Measurements from ENCODE around the gene CHADL. TPM values are rescaled to one million over a fixed set of nuclear protein-coding genes. Genes with fewer than 3 reads are reported as not detected.

Gene CHADL
- total and polyA plus RNA-seq, 10 donors, result 0.40 to 2.2 (median 1.1) TPM; not detected in 1

DNA sequence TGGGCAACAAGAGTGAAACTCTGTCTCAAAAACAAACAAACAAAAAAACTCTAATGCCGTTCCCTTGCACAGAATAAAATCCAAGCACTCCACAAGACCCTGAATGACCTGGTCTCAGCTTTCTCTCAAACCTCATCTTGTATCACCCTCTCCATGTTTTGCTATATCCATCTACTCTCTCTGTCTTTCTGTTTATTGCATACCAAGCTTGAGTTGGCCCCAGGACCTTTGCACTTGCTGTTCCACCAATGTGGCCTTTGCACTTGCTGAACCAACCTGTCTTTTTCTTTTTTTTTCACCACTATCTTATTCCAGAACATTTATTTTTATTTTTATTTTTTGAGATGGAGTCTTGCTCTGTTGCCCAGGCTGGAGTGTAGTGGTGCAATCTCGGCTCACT lies 37.6 kb downstream of the CHADL start:
- Histone ChIP-seq H3K4me1 (peaks cover 11 to 45% (median 28%) of the 10 kb centered on the region in 6 donors), H3K36me3 (peaks cover 0 to 6% (median 0%) of the 10 kb centered on the region in 6 donors), H3K27me3 (replicated peaks in 1 of 7) (peaks cover 0 to 18% (median 0%) of the 10 kb centered on the region in 7 donors), H3K4me3 (no peak overlapping the region), H3K9me3 (no peaks in the 10 kb centered on the region), H3K27ac (no peak overlapping the region)
- WGBS, 5 donors, result 91 to 98% (median 94%) methylated on average over 2 of the region's 2 CpGs
- intact Hi-C loops (cut with DNase I; ENCODE audit: low total_unique reads), result no loop called here
- DNase-seq, result no peak
- TF ChIP-seq, protein P1, sequence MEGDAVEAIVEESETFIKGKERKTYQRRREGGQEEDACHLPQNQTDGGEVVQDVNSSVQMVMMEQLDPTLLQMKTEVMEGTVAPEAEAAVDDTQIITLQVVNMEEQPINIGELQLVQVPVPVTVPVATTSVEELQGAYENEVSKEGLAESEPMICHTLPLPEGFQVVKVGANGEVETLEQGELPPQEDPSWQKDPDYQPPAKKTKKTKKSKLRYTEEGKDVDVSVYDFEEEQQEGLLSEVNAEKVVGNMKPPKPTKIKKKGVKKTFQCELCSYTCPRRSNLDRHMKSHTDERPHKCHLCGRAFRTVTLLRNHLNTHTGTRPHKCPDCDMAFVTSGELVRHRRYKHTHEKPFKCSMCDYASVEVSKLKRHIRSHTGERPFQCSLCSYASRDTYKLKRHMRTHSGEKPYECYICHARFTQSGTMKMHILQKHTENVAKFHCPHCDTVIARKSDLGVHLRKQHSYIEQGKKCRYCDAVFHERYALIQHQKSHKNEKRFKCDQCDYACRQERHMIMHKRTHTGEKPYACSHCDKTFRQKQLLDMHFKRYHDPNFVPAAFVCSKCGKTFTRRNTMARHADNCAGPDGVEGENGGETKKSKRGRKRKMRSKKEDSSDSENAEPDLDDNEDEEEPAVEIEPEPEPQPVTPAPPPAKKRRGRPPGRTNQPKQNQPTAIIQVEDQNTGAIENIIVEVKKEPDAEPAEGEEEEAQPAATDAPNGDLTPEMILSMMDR (IDR thresholded peaks at IDR 0.05 in 8 of 11, conservative IDR thresholded peaks at IDR 0.05 in 3 of 11), result no peak
- TF ChIP-seq POLR2A (IDR thresholded peaks at IDR 0.05), result no peak
- TF ChIP-seq POLR2AphosphoS5 (IDR thresholded peaks at IDR 0.05), result no peak

DNA sequence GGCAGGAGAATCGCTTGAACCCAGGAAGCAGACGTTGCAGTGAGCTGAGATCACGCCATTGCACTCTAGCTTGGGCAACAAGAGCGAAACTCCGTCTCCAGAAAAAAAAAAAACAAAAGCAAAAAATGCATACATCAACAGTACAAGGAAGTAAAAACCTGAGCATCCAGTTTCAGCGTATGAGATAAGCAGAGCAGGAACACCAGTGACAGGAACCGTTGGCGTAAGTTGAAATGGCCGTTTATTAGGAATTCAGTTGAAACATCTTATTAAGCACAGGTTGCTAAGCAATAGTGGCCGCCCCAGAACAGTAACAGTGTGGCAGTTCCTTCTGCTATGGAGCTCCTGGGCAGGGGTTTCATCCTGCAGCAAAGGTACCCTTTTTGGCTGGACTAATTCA lies 39.6 kb downstream of the CHADL start:
- peaks cover 0 to 18% (median 0%) of the 10 kb centered on the region in 7 donors for H3K27me3 ChIP-seq (replicated peaks in 1 of 7)
- H3K27ac ChIP-seq, result no peak overlapping the region
- intact Hi-C loops (cut with DNase I; ENCODE audit: low total_unique reads), result no loop called here
- no peaks in the 10 kb centered on the region for H3K9me3 ChIP-seq
- peaks cover 12 to 41% (median 31%) of the 10 kb centered on the region in 6 donors for H3K4me1 ChIP-seq
- no peak overlapping the region for H3K4me3 ChIP-seq
- DNase-seq, result no peak
- no peak for TF ChIP-seq POLR2AphosphoS5 (IDR thresholded peaks at IDR 0.05)
- no peak for TF ChIP-seq POLR2A (IDR thresholded peaks at IDR 0.05)
- TF ChIP-seq, protein P1 (IDR thresholded peaks at IDR 0.05 in 8 of 11, conservative IDR thresholded peaks at IDR 0.05 in 3 of 11), result no peak
- WGBS, 5 donors, result 34 to 60% (median 52%) methylated on average over 10 of the region's 10 CpGs
- no peaks in the 10 kb centered on the region for H3K36me3 ChIP-seq

DNA sequence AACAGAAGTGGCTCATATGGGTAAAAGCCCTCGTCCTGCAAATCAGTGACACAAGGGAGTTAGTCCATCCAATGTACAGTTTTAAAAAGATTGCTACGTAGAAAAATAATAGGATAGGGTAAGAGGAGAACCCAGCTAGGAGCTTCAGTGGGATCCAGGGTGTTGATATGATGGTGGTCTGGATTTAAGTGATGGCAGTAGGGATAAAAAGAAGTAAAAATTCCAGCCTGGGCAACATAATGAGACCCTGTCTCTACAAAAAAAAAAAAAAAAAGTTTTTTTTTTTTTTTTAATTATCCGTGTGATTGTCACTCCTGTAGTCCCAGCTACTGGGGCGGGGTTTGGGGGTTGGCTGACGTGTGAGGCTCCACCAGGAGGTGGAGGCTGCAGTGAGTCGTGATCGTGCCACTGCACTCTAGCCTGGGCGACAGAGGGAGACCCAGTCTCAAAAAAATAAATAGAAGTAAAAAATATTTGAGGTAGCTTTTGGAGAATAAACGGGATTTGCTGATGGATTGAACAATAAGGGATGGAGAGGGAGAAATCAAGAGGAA lies 42.6 kb downstream of the CHADL start:
- intact Hi-C loops (cut with DNase I; ENCODE audit: low total_unique reads), result no loop called here
- no peaks in the 10 kb centered on the region for H3K36me3 ChIP-seq
- H3K4me3 ChIP-seq, result peak overlapping the region; percentile 47 to 100 (median 96)
- H3K4me1 ChIP-seq, result peaks cover 6 to 27% (median 20%) of the 10 kb centered on the region in 6 donors
- TF ChIP-seq POLR2A (IDR thresholded peaks at IDR 0.05), result no peak
- TF ChIP-seq, protein P1 (IDR thresholded peaks at IDR 0.05 in 8 of 11, conservative IDR thresholded peaks at IDR 0.05 in 3 of 11), result peak in 1 of 11 experiments; percentile 30
- H3K27me3 ChIP-seq (replicated peaks in 1 of 7), result peaks cover 0 to 18% (median 0%) of the 10 kb centered on the region in 7 donors
- DNase-seq, result no peak
- 1 to 6% (median 3%) methylated on average over 9 of the region's 9 CpGs for WGBS, 5 donors
- H3K9me3 ChIP-seq, result no peaks in the 10 kb centered on the region
- H3K27ac ChIP-seq, result peak overlapping the region in 4 of 8 donors; percentile 39 to 65 (median 42)

DNA sequence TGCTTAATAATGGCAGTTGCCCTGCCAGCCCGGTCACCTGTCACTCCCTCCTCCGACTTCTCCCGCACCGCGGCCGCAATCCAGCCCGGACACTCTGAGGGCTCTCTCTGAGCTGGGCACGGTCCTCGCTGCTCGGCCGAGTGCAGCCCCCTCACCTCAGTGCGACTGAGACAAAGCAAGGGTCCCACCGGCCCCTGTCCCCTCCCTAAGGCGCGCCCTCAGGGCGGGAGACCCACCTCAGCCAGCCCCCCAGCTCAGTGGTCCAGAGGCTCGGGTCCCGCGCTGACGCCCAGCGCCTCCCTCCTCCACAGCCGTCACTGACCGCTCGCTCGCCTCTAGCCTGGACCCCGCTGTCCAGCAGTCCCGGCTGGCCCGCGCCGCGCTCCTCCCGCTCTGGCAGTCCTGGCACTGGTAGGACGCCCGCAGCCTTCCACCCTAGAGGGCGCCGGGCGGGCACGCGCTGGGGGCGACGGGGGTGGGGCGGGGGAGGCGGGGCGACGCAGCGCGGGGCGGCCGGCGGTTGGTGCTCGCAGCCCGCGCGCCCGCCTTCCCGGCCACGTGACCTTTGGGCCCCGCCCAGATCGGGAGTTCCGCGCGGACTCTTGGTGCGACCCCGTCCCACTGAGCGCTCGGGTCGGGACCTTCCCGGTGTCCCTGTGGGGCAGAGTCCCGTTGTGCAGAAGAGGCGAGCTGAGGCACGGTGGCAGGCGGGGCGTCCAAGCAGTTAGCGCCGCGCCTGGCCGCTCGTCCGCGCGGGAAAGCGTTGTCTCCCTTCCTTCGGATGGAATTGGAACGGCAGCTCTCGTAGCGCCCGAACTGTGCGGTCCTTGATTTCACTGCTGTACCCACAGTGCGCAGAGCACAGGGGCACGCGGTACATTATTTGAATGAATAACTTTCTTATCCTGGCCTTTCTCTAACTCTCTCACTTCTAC lies 43.4 kb downstream of the CHADL start:
- H3K4me3 ChIP-seq, result peak overlapping the region; percentile 47 to 100 (median 96)
- TF ChIP-seq, protein P1 (IDR thresholded peaks at IDR 0.05 in 8 of 11, conservative IDR thresholded peaks at IDR 0.05 in 3 of 11), result peak in 5 of 11 experiments; percentile 12 to 39 (median 21)
- TF ChIP-seq POLR2AphosphoS5 (IDR thresholded peaks at IDR 0.05), result peak in 2 of 3 donors; percentile 69 to 72
- TF ChIP-seq POLR2A (IDR thresholded peaks at IDR 0.05), result no peak
- H3K4me1 ChIP-seq, result peaks cover 6 to 27% (median 20%) of the 10 kb centered on the region in 6 donors
- peak overlapping the region in 4 of 8 donors; percentile 39 to 65 (median 42) for H3K27ac ChIP-seq
- H3K27me3 ChIP-seq (replicated peaks in 1 of 7), result peaks cover 0 to 17% (median 0%) of the 10 kb centered on the region in 7 donors
- H3K36me3 ChIP-seq, result no peaks in the 10 kb centered on the region
- no peaks in the 10 kb centered on the region for H3K9me3 ChIP-seq
- intact Hi-C loops (cut with DNase I; ENCODE audit: low total_unique reads), result no loop called here
- 0 to 2% (median 1%) methylated on average over 55 to 91 of the region's 91 CpGs for WGBS, 5 donors
- peak; percentile 94 for DNase-seq
